SK-N-SH treated with all-trans-retinoic acid at 6 μM for 48 hours (cell line): ENCODE results near the gene NHSL2.

Experiments used
- ATAC-seq: fragments of 200-7000 bp; cut with Tn5 transposase; 3 replicates; pipeline ENCODE4 v1.9.1; 2020; ENCODE audit warnings: mild to moderate bottlenecking, moderate library complexity
- ARNTL ChIP-seq: fragments of 450-650 bp; formaldehyde crosslinking; IDR thresholded peaks from 2 replicates; pipeline ENCODE4 v1.5.0; 2020; ENCODE audit warnings: low read depth, mild to moderate bottlenecking, moderate library complexity, borderline replicate concordance
- BACH2 ChIP-seq: fragments of 250-450 bp; sonication (Bioruptor Pico); IDR thresholded peaks from 2 replicates; pipeline ENCODE4 v1.9.0; 2021; ENCODE audit warnings: mild to moderate bottlenecking, borderline replicate concordance
- CSDC2 ChIP-seq: fragments of 250-450 bp; sonication (Bioruptor Pico); IDR thresholded peaks from 2 replicates; pipeline ENCODE4 v1.5.0; 2020; ENCODE audit warnings: mild to moderate bottlenecking, moderate library complexity
- ESRRG ChIP-seq: fragments of 250-450 bp; sonication (Bioruptor Pico); IDR thresholded peaks from 2 replicates; pipeline ENCODE4 v1.6.1; 2021; ENCODE audit warnings: mild to moderate bottlenecking
- GLIS3 ChIP-seq: fragments of 250-450 bp; sonication (Bioruptor Pico); IDR thresholded peaks from 2 replicates; pipeline ENCODE4 v1.5.0; 2020; ENCODE audit warnings: mild to moderate bottlenecking, moderate library complexity
- ISL1 ChIP-seq: fragments of 250-450 bp; sonication (Bioruptor Pico); IDR thresholded peaks from 2 replicates; pipeline ENCODE4 v2.1.2; 2022; ENCODE audit warnings: mild to moderate bottlenecking, moderate library complexity
- OSR1 ChIP-seq: fragments of 250-450 bp; sonication (Bioruptor Pico); IDR thresholded peaks from 2 replicates; pipeline ENCODE4 v1.8.0; 2022; ENCODE audit warnings: moderate library complexity, mild to moderate bottlenecking, inconsistent platforms
- POU6F1 ChIP-seq: fragments of 250-450 bp; sonication (Bioruptor Pico); IDR thresholded peaks from 2 replicates; pipeline ENCODE4 v1.8.0; 2021; ENCODE audit warnings: low read depth, mild to moderate bottlenecking, moderate library complexity, borderline replicate concordance
- PPARA ChIP-seq: fragments of 250-450 bp; sonication (Bioruptor Pico); IDR thresholded peaks from 2 replicates; pipeline ENCODE4 v1.5.0; 2020; ENCODE audit warnings: mild to moderate bottlenecking, borderline replicate concordance
- RARB ChIP-seq: fragments of 250-450 bp; sonication (Bioruptor Pico); IDR thresholded peaks from 2 replicates; pipeline ENCODE4 v1.8.0; 2021; ENCODE audit warnings: mild to moderate bottlenecking, moderate library complexity
- SNAI2 ChIP-seq: fragments of 250-450 bp; sonication (Bioruptor Pico); IDR thresholded peaks from 2 replicates; pipeline ENCODE4 v1.5.0; 2020; ENCODE audit warnings: mild to moderate bottlenecking, moderate library complexity
- TSHZ2 ChIP-seq: fragments of 250-450 bp; sonication (Bioruptor Pico); IDR thresholded peaks from 2 replicates; pipeline ENCODE4 v1.5.0; 2020; ENCODE audit warnings: mild to moderate bottlenecking, moderate library complexity
- ZC3H10 ChIP-seq: fragments of 250-450 bp; sonication (Bioruptor Pico); IDR thresholded peaks from 2 replicates; pipeline ENCODE4 v1.5.1; 2021; ENCODE audit warnings: mild to moderate bottlenecking, moderate library complexity
- ZFP3 ChIP-seq: fragments of 250-450 bp; sonication (Bioruptor Pico); IDR thresholded peaks from 2 replicates; pipeline ENCODE4 v1.5.0; 2020; ENCODE audit warnings: mild to moderate bottlenecking, moderate library complexity
- ZFP30 ChIP-seq: fragments of 450-650 bp; formaldehyde crosslinking; IDR thresholded peaks from 2 replicates; pipeline ENCODE4 v1.5.0; 2022; ENCODE audit warnings: mild to moderate bottlenecking, moderate library complexity
- ZNF565 ChIP-seq: fragments of 450-650 bp; formaldehyde crosslinking; conservative IDR thresholded peaks from 2 replicates; pipeline ENCODE4 v1.5.0; 2020; ENCODE audit warnings: low read depth, mild to moderate bottlenecking, moderate library complexity
- ZNF70 ChIP-seq: fragments of 450-650 bp; formaldehyde crosslinking; IDR thresholded peaks from 2 replicates; pipeline ENCODE4 v1.5.0; 2020; ENCODE audit warnings: mild to moderate bottlenecking, moderate library complexity
- ZNF8 ChIP-seq: fragments of 450-650 bp; formaldehyde crosslinking; IDR thresholded peaks from 2 replicates; pipeline ENCODE4 v1.5.0; 2020; ENCODE audit warnings: mild to moderate bottlenecking, moderate library complexity
- TF ChIP-seq, protein P1 (sequence below): fragments of 250-450 bp; sonication (Bioruptor Pico); IDR thresholded peaks from 2 replicates; pipeline ENCODE4 v1.5.1; 2021; ENCODE audit warnings: mild to moderate bottlenecking, moderate library complexity
- TF ChIP-seq, protein P2 (sequence below): fragments of 250-450 bp; sonication (Bioruptor Pico); IDR thresholded peaks from 2 replicates; pipeline ENCODE4 v1.5.1; 2020; ENCODE audit warnings: low read depth, mild to moderate bottlenecking, moderate library complexity
- TF ChIP-seq, protein P3 (sequence below): fragments of 250-450 bp; sonication (Bioruptor Pico); IDR thresholded peaks from 2 replicates; pipeline ENCODE4 v1.8.0; 2020; ENCODE audit warnings: mild to moderate bottlenecking, moderate library complexity, borderline replicate concordance

NHSL2 gene

DNA sequence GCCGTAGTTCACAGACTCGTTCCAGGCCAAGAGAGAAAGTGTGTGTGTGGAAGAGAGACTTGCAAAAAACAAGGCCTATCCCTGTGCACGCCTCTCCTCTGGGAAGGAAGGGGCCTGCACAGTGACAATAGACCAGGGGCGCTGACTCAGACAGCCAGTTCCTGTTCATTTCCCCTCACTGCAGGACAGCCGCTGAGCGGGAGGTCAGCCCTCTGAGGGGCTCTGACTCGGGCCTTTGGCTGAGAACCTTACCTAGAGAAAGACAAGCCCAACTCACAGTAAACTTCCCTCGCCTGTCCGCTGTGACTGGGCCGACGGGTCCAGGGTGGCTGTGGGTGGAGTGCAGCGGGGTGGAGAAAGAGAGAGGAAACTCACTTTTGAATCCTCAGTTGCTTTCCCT is 169.0 kb downstream of the NHSL2 start:
- ATAC-seq = no peak
- no peak for TF ChIP-seq ISL1 (CRISPR knock-in tag)
- TF ChIP-seq ZC3H10 = no peak
- TF ChIP-seq TSHZ2 (CRISPR knock-in tag) = no peak
- TF ChIP-seq ZFP30 (CRISPR knock-in tag) = no peak
- no peak for TF ChIP-seq PPARA (CRISPR knock-in tag)
- TF ChIP-seq, protein P1, sequence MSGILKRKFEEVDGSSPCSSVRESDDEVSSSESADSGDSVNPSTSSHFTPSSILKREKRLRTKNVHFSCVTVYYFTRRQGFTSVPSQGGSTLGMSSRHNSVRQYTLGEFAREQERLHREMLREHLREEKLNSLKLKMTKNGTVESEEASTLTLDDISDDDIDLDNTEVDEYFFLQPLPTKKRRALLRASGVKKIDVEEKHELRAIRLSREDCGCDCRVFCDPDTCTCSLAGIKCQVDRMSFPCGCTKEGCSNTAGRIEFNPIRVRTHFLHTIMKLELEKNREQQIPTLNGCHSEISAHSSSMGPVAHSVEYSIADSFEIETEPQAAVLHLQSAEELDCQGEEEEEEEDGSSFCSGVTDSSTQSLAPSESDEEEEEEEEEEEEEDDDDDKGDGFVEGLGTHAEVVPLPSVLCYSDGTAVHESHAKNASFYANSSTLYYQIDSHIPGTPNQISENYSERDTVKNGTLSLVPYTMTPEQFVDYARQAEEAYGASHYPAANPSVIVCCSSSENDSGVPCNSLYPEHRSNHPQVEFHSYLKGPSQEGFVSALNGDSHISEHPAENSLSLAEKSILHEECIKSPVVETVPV (CRISPR knock-in tag) = no peak
- TF ChIP-seq, protein P2, sequence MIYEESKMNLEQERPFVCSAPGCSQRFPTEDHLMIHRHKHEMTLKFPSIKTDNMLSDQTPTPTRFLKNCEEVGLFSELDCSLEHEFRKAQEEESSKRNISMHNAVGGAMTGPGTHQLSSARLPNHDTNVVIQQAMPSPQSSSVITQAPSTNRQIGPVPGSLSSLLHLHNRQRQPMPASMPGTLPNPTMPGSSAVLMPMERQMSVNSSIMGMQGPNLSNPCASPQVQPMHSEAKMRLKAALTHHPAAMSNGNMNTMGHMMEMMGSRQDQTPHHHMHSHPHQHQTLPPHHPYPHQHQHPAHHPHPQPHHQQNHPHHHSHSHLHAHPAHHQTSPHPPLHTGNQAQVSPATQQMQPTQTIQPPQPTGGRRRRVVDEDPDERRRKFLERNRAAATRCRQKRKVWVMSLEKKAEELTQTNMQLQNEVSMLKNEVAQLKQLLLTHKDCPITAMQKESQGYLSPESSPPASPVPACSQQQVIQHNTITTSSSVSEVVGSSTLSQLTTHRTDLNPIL = no peak

DNA sequence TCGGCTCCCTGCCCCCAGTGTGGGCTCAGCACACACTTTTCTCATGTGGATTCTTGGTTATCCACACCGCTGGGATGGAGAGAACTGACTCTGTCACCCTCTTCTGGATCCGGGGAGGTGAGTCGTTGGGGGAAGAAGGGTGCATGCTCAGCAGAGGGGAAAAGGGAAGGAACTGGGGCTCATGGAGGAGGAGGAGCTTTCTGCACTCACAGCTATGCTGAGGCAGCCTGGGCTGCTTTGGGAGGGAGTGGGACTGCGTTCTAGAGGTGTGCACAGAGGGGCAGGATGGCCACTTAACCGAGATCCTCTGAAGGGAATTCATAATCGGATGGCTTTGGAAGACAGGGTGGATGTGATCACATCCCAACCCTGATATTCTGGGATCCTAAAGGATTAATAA is 169.5 kb downstream of the NHSL2 start:
- no peak for ATAC-seq

More for the DNA sequence above, 169.5 kb downstream of the NHSL2 start:
- TF ChIP-seq OSR1 (CRISPR knock-in tag) (no peak), ZNF70 (CRISPR knock-in tag) (no peak), TSHZ2 (CRISPR knock-in tag) (no peak), ISL1 (CRISPR knock-in tag) (no peak), ZNF565 (CRISPR knock-in tag) (no peak), ZNF8 (CRISPR knock-in tag) (no peak), ESRRG (no peak), RARB (CRISPR knock-in tag) (no peak), ARNTL (no peak), POU6F1 (no peak), PPARA (CRISPR knock-in tag) (no peak), CSDC2 (CRISPR knock-in tag) (no peak), BACH2 (no peak), SNAI2 (CRISPR knock-in tag) (no peak), ZC3H10 (no peak), GLIS3 (CRISPR knock-in tag) (no peak), ZFP3 (CRISPR knock-in tag) (no peak)
- TF ChIP-seq, protein P2 = no peak
- TF ChIP-seq, protein P1 (CRISPR knock-in tag) = no peak
- TF ChIP-seq, protein P3, sequence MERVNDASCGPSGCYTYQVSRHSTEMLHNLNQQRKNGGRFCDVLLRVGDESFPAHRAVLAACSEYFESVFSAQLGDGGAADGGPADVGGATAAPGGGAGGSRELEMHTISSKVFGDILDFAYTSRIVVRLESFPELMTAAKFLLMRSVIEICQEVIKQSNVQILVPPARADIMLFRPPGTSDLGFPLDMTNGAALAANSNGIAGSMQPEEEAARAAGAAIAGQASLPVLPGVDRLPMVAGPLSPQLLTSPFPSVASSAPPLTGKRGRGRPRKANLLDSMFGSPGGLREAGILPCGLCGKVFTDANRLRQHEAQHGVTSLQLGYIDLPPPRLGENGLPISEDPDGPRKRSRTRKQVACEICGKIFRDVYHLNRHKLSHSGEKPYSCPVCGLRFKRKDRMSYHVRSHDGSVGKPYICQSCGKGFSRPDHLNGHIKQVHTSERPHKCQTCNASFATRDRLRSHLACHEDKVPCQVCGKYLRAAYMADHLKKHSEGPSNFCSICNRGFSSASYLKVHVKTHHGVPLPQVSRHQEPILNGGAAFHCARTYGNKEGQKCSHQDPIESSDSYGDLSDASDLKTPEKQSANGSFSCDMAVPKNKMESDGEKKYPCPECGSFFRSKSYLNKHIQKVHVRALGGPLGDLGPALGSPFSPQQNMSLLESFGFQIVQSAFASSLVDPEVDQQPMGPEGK (CRISPR knock-in tag) = no peak
